HCT116 (cell line): ENCODE measurements around the gene PTPRA. TPM values are rescaled to one million over a fixed set of nuclear protein-coding genes. Genes with fewer than 3 reads are reported as not detected.

ENCODE experiments used
- ATAC-seq: fragments of 200-7000 bp; cut with Tn5 transposase; 2 replicates; pipeline ENCODE4 v1.9.1; 2020; ENCODE audit warnings: mild to moderate bottlenecking, moderate library complexity
- BruUV-seq: library from RNA; stranded (reverse); fragments of 400-500 nt; replicated peaks from 2 replicates; lab custom pipeline; 2021; lab: Mats Ljungman, UMichigan
- CTCF ChIA-PET: fragments of 300-600 bp; sonication (Branson Sonifier 250); formaldehyde crosslinking; loops from one replicate; lab custom pipeline; 2021; ENCODE audit warnings: antibody characterized with exemption; lab: Charles Lee
- POLR2A ChIA-PET: fragments of 300-600, 350-600 bp; sonication (Branson Sonifier 250); formaldehyde crosslinking; loops from one replicate; lab custom pipeline; 2021; ENCODE audit warnings: antibody characterized with exemption; lab: Charles Lee
- RAD21 ChIA-PET, 2 experiments: fragments of 300-600 bp; sonication (Branson Sonifier 250); formaldehyde crosslinking; loops; one replicate each; lab custom pipeline; 2023; ENCODE audit warnings: low total read pairs in 2 of 2; ENCODE audit not compliant: uncharacterized antibody in 2 of 2, unreplicated experiment in 2 of 2, low non-redundant PET in 1 of 2; lab: Charles Lee
- DNase-seq: peaks from one replicate; pipeline ENCODE4 v3.0.0-alpha.2; 2010; ENCODE audit warnings: low read depth, low spot score
- H2AFZ ChIP-seq: fragments of 200-600 bp; shearing (Covaris generic), sonication (generic); 2 replicates; pipeline ENCODE4 v1.6.1; 2017; ENCODE audit warnings: low read depth, mixed run types, mixed read lengths, antibody characterized with exemption, low read length; ENCODE audit not compliant: poor library complexity, severe bottlenecking
- H3K27ac ChIP-seq: 2 replicates; pipeline ENCODE4 v1.5.1; 2012; ENCODE audit warnings: low read depth, low read length
- H3K27me3 ChIP-seq: fragments of 200-600 bp; sonication (generic); 2 replicates; pipeline ENCODE4 v1.6.1; 2016; ENCODE audit warnings: mixed run types, low read length, mixed read lengths; ENCODE audit not compliant: insufficient read depth
- H3K36me3 ChIP-seq, 2 experiments: fragments of 200-500 bp in 1 of 2; fragments of 200-600 bp in 1 of 2; sonication (Bioruptor generic) in 1 of 2; sonication (generic) in 1 of 2; 2 replicates each; pipeline versions ENCODE4 v1.5.1 to v1.6.1; 2014 to 2016; ENCODE audit warnings: low read length in 2 of 2, inconsistent platforms in 1 of 2, mixed read lengths in 1 of 2, mixed run types in 1 of 2; ENCODE audit not compliant: insufficient read depth in 2 of 2, control insufficient read depth in 1 of 2
- H3K4me1 ChIP-seq, 2 experiments: fragments of 200-600 bp in 1 of 2; sonication (generic) in 1 of 2; 2 replicates each; pipeline versions ENCODE4 v1.5.1 to v1.6.1; 2012 to 2017; ENCODE audit warnings: low read length in 2 of 2, inconsistent platforms in 1 of 2, mild to moderate bottlenecking in 1 of 2, mixed read lengths in 1 of 2, mixed run types in 1 of 2, moderate library complexity in 1 of 2; ENCODE audit not compliant: insufficient read depth in 2 of 2, control insufficient read depth in 1 of 2
- H3K4me2 ChIP-seq: fragments of 200-600 bp; sonication (generic); 2 replicates; pipeline ENCODE4 v1.6.1; 2017; ENCODE audit warnings: mixed run types, low read length, mixed read lengths
- H3K4me3 ChIP-seq, 2 experiments: fragments of 200-600 bp in 1 of 2; sonication (generic) in 1 of 2; replicated peaks in 1 of 2; 2 replicates each; pipeline ENCODE4 v1.5.1; 2011 to 2016; ENCODE audit warnings: low read length in 2 of 2, control low read depth in 1 of 2, low read depth in 1 of 2, mild to moderate bottlenecking in 1 of 2, mixed read lengths in 1 of 2, mixed run types in 1 of 2
- H3K79me2 ChIP-seq: fragments of 200-600 bp; sonication (generic); 2 replicates; pipeline ENCODE4 v1.6.1; 2017; ENCODE audit warnings: mild to moderate bottlenecking, mixed run types, low read length, moderate library complexity, mixed read lengths; ENCODE audit not compliant: insufficient read depth
- H3K9ac ChIP-seq: fragments of 200-600 bp; sonication (generic); 2 replicates; pipeline ENCODE4 v1.6.1; 2016; ENCODE audit warnings: low read length, mixed read lengths
- H3K9me2 ChIP-seq: fragments of 200-600 bp; sonication (generic), shearing (Covaris generic); 2 replicates; pipeline ENCODE4 v1.6.1; 2017; ENCODE audit warnings: mixed run types, mild to moderate bottlenecking, moderate library complexity; ENCODE audit not compliant: insufficient read depth
- H3K9me3 ChIP-seq, 2 experiments: fragments of 200-500 bp in 1 of 2; fragments of 200-600 bp in 1 of 2; sonication (Bioruptor generic) in 1 of 2; sonication (generic) in 1 of 2; 2 replicates each; pipeline ENCODE4 v1.6.1; 2014 to 2017; ENCODE audit warnings: low read length in 2 of 2, mixed read lengths in 2 of 2, inconsistent platforms in 1 of 2, low read depth in 1 of 2, mild to moderate bottlenecking in 1 of 2, mixed run types in 1 of 2, moderate library complexity in 1 of 2; ENCODE audit not compliant: control insufficient read depth in 1 of 2, insufficient read depth in 1 of 2
- H4K20me1 ChIP-seq: fragments of 200-600 bp; sonication (generic), shearing (Covaris generic); 2 replicates; pipeline ENCODE4 v1.6.1; 2017; ENCODE audit warnings: mixed run types, mild to moderate bottlenecking, moderate library complexity; ENCODE audit not compliant: insufficient read depth
- CBX3 ChIP-seq: IDR thresholded peaks from 2 replicates; pipeline ENCODE4 v1.6.1; 2012; ENCODE audit warnings: low read depth
- FOSL1 ChIP-seq: IDR thresholded peaks from 2 replicates; pipeline ENCODE4 v1.6.1; 2012; ENCODE audit warnings: low read depth
- POLR2A ChIP-seq: IDR thresholded peaks from 2 replicates; pipeline ENCODE4 v1.7.0; 2011; ENCODE audit warnings: borderline replicate concordance; ENCODE audit not compliant: insufficient read depth, insufficient read length; ENCODE audit errors: extremely low read depth
- POLR2AphosphoS5 ChIP-seq: IDR thresholded peaks from 2 replicates; pipeline ENCODE4 v1.6.1; 2011; ENCODE audit warnings: mild to moderate bottlenecking, low read depth, low read length, moderate library complexity
- RAD21 ChIP-seq: IDR thresholded peaks from 2 replicates; pipeline ENCODE4 v1.6.1; 2012; ENCODE audit warnings: low read depth, mild to moderate bottlenecking
- SIN3A ChIP-seq: IDR thresholded peaks from 2 replicates; pipeline ENCODE4 v1.6.1; 2012; ENCODE audit warnings: low read depth
- SP1 ChIP-seq: IDR thresholded peaks from 2 replicates; pipeline ENCODE4 v1.6.1; 2012; ENCODE audit warnings: low read depth
- SRF ChIP-seq: IDR thresholded peaks from 2 replicates; pipeline ENCODE4 v1.6.1; 2012; ENCODE audit warnings: low read depth
- TCF7L2 ChIP-seq: IDR thresholded peaks from 2 replicates; pipeline ENCODE4 v1.7.0; 2011; ENCODE audit warnings: borderline replicate concordance, inconsistent platforms; ENCODE audit not compliant: insufficient read depth, insufficient read length; ENCODE audit errors: extremely low read depth
- YY1 ChIP-seq: IDR thresholded peaks from 2 replicates; pipeline ENCODE4 v1.6.1; 2011; ENCODE audit warnings: low read length, low read depth, moderate library complexity, mild to moderate bottlenecking; ENCODE audit not compliant: insufficient replicate concordance; ENCODE audit errors: extremely low read depth
- ZNF274 ChIP-seq: fragments of 200-500 bp; sonication (Bioruptor generic); IDR thresholded peaks from 2 replicates; pipeline ENCODE4 v1.6.1; 2014; ENCODE audit warnings: mild to moderate bottlenecking, low read depth, low read length, inconsistent platforms
- intact Hi-C: fragments of 100-400 bp; cut with micrococcal nuclease; formaldehyde crosslinking; loops from 2 replicates; pipeline ENCODE4 v1.10.0; 2022
- total RNA-seq: library from RNA; stranded (reverse); gene quantifications from one replicate; pipeline ENCODE4 v1.2.1, GENCODE V29; 2021; ENCODE audit not compliant: unreplicated experiment
- TF ChIP-seq, protein P1 (sequence below), 3 experiments: fragments of 200-600 bp in 1 of 3; sonication (generic) in 1 of 3; IDR thresholded peaks in 2 of 3; conservative IDR thresholded peaks in 1 of 3; 2 replicates each; pipeline ENCODE4 v1.5.1; 2012 to 2017; ENCODE audit warnings: low read depth in 2 of 3, low read length in 2 of 3, antibody characterized with exemption in 1 of 3, borderline replicate concordance in 1 of 3, control low read depth in 1 of 3, mild to moderate bottlenecking in 1 of 3, mixed read lengths in 1 of 3, mixed run types in 1 of 3, moderate library complexity in 1 of 3; ENCODE audit not compliant: insufficient read depth in 1 of 3
- TF ChIP-seq, protein P2 (sequence below): IDR thresholded peaks from 2 replicates; pipeline ENCODE4 v1.6.1; 2011; ENCODE audit warnings: mild to moderate bottlenecking, low read length, moderate library complexity; ENCODE audit not compliant: insufficient replicate concordance; ENCODE audit errors: extremely low read depth
- TF ChIP-seq, protein P3 (sequence below): IDR thresholded peaks from 2 replicates; pipeline ENCODE4 v1.6.1; 2012

Gene PTPRA
- total RNA-seq, 1 experiment from 2014 or later, result 44.6 TPM

DNA sequence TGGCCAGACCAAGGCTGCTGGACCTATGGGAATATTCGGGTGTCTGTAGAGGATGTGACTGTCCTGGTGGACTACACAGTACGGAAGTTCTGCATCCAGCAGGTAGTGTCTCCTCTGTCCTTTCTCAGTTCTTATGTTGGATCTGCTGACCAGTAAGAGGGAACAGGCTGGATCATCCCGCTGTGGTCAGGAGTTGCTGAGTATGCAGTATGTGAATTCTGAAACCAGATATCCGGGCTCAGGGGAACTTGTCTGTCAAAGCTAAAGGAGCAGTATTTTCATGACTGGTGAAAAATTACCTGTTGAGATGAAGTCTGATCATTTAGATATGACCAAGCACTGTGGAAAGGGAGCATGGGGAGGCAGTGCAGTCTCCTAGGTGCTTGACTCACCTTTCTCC lies 148.0 kb downstream of the PTPRA start:
- BruUV-seq, result no TSS peak
- DNase-seq, result no peak
- no peaks in the 10 kb centered on the region for H3K9me2 ChIP-seq
- no peak overlapping the region for H3K4me2 ChIP-seq
- no peaks in the 10 kb centered on the region for H3K27me3 ChIP-seq
- no peak overlapping the region for H2AFZ ChIP-seq
- H3K4me1 ChIP-seq, result no peaks in the 10 kb centered on the region
- H3K4me3 ChIP-seq, result no peak overlapping the region
- H3K27ac ChIP-seq, result no peak overlapping the region
- peaks cover 4 to 13% of the 10 kb centered on the region in 2 experiments; a peak in 3 of 4 replicates for H3K36me3 ChIP-seq
- CTCF ChIA-PET, result no interaction called here
- no peaks in the 10 kb centered on the region for H3K9me3 ChIP-seq
- intact Hi-C loops, result no loop called here
- TF ChIP-seq, protein P1, sequence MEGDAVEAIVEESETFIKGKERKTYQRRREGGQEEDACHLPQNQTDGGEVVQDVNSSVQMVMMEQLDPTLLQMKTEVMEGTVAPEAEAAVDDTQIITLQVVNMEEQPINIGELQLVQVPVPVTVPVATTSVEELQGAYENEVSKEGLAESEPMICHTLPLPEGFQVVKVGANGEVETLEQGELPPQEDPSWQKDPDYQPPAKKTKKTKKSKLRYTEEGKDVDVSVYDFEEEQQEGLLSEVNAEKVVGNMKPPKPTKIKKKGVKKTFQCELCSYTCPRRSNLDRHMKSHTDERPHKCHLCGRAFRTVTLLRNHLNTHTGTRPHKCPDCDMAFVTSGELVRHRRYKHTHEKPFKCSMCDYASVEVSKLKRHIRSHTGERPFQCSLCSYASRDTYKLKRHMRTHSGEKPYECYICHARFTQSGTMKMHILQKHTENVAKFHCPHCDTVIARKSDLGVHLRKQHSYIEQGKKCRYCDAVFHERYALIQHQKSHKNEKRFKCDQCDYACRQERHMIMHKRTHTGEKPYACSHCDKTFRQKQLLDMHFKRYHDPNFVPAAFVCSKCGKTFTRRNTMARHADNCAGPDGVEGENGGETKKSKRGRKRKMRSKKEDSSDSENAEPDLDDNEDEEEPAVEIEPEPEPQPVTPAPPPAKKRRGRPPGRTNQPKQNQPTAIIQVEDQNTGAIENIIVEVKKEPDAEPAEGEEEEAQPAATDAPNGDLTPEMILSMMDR (IDR thresholded peaks at IDR 0.05 in 2 of 3, conservative IDR thresholded peaks at IDR 0.05 in 1 of 3; ENCODE audit: borderline replicate concordance in 1 of 3, insufficient read depth in 1 of 3, low read depth in 2 of 3, low read length in 2 of 3), result no peak
- TF ChIP-seq POLR2A (no peak), SIN3A (no peak), YY1 (no peak), SRF (no peak), FOSL1 (no peak), ZNF274 (no peak), SP1 (no peak), TCF7L2 (no peak), POLR2AphosphoS5 (no peak), RAD21 (no peak), CBX3 (no peak)
- TF ChIP-seq, protein P2, sequence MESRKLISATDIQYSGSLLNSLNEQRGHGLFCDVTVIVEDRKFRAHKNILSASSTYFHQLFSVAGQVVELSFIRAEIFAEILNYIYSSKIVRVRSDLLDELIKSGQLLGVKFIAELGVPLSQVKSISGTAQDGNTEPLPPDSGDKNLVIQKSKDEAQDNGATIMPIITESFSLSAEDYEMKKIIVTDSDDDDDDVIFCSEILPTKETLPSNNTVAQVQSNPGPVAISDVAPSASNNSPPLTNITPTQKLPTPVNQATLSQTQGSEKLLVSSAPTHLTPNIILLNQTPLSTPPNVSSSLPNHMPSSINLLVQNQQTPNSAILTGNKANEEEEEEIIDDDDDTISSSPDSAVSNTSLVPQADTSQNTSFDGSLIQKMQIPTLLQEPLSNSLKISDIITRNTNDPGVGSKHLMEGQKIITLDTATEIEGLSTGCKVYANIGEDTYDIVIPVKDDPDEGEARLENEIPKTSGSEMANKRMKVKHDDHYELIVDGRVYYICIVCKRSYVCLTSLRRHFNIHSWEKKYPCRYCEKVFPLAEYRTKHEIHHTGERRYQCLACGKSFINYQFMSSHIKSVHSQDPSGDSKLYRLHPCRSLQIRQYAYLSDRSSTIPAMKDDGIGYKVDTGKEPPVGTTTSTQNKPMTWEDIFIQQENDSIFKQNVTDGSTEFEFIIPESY, result no peak
- TF ChIP-seq, protein P3, sequence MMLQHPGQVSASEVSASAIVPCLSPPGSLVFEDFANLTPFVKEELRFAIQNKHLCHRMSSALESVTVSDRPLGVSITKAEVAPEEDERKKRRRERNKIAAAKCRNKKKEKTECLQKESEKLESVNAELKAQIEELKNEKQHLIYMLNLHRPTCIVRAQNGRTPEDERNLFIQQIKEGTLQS, result no peak
- H3K9ac ChIP-seq, result no peak overlapping the region
- no peak for ATAC-seq
- no peaks in the 10 kb centered on the region for H4K20me1 ChIP-seq
- POLR2A ChIA-PET, result no interaction called here
- RAD21 ChIA-PET, result no interaction called here
- H3K79me2 ChIP-seq, result no peaks in the 10 kb centered on the region
